KG1 (cell line): ENCODE measurements around the gene MAML3.

Source experiments
- DNase-seq: peaks from one replicate; lab custom pipeline; 2025; lab: John Stamatoyannopoulos, UW

Gene MAML3

DNA sequence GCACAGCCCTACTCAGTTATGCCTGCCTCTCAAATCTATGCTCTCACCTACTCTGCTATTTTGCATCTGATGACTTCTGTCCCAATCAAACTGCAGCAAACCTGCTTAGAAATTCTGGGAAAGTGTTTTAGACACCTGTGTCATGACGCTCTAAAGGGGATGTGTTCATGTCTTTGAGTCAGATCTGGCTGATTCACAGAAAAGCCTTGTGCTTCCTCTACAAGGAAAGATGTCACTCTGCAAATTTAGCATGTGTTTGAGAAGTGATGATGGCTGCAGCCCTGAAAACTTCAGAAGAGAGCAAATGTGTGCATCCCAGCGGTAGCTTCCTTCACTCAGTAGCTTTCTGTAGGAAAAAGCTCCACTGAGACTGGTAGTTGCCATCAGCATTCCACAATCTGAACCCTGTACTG lies 253.0 kb downstream of the MAML3 start:
- no peak for DNase-seq

DNA sequence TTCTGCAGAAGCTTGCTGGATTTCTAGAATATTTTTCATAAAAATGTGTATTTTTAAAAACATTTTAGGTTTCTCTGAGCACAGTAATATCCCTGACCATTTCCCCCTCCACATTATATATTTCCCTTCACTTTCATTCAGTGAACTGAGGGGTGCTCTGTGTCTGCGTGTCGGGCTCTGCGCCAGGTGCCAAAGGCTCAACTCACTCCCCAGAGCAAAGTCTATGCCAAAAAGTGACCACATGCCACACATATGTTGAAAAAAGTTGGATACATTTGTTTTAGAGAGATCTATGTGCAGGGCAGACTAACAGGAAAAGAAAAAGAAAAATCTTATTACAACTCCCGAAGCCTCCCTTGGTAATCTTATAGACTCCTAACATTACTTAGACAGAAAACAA lies 254.6 kb downstream of the MAML3 start:
- no peak for DNase-seq

DNA sequence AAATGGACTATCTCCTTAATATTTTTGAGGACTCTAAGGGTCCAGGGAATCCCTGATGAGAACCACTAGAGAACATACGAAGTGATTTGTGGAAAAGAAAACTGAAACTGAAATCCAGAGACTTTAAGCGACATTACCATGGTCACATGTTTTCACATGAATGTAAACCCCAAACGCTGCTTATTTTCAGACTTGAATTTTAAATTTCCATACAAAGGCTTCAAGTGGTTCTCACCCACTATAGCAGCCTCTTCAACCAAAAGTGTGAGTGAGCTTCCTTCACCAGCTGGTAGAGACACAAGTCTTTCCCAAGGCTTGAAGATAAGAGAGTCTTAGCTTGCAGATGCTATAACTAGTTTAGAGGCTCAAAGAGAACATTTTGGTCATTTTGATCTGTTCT lies 255.7 kb downstream of the MAML3 start:
- no peak for DNase-seq

DNA sequence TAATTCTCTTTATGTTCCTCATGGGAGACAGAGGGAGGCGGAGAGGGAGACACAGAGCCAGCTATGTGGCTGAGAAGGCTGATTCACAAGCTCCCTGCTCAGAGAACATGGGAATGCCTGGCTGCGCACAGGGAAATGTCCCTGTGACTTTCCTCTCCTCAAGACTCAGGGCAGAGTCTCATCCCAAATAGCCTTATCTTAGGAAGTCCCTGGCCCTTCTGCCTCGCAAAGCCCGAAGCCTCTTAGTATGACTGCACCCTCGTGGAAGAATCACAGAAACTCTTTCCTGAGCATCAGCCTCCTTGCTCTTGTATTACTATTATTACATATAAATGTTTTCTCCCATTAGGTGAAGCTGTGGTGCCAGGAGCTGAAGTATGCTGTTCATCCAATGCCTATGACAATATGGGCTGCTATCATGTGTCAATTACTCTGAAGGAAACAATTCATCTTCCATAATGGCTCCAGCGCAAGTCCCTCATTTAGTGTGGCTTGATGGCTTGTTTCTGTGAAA lies 257.8 kb downstream of the MAML3 start:
- DNase-seq, result no peak

DNA sequence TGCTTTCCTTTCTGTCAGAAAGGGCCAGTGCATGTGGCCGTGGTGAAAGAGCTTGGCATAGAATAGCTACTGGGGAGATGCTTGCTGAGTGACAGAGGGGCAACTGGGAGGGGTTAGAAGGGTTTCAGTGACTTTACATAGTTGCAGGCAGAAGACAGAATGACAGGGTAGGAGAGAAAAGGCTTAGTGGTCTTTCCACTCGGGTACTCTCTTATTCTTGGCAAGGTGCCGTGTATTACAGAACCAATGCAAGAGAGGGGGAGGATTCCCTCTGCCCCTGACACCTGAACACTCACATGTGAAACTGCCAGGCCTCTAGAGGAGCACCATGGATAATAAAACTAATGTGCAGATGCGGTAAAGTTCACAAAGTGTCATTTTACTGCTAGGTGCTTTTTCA lies 260.2 kb downstream of the MAML3 start:
- DNase-seq, result no peak

DNA sequence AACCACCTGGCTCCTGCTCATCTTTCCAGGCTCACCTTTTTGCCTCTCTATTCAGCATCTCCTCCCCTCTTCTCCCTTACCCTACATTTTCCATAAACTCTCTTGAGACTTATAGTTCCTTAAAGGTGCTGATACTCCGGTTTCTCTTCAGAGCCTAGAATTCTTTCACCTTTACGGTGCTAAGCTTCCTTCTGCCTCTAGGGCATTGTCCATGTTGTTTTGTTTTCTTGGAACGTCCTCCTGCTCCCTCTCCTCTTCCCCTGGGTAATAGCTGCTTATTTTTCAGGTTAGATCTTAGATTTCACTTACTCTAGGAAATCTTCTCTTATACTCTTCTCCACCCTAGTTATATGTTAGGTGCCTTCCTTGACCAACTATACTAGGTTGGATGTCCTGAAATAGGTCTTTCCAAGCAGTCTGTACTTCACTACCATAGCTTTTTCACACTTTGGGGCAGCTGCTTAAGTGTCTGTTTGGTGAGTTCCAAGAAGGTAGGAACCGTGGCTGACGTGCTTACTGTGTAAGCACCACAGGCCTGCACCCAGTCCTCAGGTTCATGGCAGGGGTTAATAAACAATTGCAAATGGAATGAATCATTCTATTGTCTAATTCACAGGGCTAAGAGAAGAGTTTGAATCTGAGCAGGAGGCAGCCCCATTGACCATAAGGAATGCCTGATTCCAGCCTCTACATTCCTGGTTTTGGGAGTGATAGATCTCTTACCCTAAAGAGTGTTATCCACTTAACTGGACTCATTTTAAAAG lies 260.8 kb downstream of the MAML3 start:
- no peak for DNase-seq

DNA sequence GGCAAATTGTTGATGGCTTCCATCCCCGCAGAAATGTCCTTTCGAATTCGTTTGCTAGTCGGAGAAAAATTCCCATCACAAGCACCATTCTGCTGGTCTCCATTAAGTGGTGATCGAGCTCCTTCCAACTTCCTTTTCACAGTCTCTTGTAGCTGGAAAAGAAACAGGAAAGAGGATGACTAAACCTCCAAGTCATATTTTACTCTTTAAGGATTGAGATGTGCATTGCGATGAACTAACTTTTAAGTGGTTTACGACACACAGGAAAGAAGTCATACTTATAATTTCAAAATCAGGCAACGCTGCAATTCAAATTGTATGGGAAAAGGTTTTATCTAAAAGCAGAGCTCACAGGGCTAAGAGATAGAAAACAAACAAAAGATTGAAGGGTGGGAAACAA lies 263.2 kb downstream of the MAML3 start:
- no peak for DNase-seq

DNA sequence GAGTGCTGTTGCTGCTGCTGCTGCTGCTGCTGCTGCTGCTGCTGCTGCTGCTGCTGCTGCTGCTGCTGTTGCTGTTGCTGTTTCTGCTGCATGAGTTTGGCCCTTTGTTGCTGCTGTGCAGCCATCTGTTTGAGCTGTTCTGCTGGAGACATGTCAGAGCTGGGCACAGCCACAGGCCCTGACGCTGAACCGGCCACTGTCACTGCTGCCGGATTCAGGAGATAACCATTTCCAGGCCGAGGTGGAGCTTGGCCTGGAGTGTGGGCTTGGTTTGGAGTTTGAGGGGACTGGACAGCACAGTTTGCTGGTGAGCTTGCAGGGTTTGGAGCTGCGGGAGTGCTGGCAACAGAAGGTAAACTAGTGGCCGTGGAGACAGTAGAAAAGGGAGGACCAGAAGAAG lies 264.1 kb downstream of the MAML3 start:
- DNase-seq, result no peak

DNA sequence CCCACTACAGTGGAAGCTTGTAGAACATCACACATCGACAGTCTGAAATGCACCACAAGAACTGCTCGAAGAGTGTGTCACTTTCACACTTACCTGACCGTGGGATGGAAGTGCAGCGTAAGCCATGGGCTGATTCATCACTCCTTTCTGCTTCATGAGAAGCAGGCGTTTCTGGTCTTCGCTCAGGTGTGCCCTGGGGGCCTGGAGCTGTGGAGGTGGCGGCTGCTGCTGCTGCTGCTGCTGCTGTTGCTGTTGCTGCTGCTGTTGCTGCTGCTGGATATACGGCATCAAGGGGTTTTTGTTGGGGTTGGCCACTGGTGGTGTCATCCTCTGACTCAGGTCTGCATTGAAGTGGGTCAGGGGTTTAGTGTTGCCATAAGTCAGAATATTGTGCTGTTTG lies 264.7 kb downstream of the MAML3 start:
- no peak for DNase-seq

DNA sequence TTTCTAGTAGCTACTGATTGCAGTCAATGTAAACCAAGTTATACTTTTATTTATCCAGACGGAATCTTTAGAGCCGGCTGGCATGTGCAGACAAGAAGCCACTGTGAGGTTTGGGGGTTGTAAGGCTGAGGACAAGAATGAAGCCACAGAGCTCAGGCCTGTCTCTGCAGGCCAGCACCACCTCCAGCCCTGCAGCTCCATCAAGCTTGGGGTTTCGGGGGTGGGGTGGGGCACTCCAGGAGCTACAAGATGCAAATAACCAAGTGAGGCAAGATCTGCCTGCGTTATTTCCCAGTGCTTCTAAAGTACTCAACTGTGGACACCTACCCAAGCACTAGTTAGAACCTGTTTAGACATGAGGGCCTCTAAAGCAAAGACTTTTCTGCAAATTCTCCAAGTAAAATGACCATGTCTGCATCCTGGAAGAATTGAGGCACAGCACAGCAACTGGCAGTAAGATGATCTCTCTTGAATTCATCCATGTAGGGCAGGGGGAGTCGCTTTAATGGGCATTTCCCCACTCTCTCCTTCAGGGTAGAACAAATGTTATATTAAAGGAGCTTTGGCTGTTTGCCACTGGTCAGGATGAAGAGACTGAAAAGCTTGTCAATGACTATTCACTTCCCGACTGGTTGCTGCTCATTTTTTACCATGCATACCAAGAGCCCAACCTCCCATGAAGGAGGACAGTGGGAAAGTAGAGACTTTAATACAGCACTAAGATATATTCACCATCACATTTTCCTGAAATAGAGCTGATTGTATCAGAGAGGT lies 265.8 kb downstream of the MAML3 start:
- no peak for DNase-seq

DNA sequence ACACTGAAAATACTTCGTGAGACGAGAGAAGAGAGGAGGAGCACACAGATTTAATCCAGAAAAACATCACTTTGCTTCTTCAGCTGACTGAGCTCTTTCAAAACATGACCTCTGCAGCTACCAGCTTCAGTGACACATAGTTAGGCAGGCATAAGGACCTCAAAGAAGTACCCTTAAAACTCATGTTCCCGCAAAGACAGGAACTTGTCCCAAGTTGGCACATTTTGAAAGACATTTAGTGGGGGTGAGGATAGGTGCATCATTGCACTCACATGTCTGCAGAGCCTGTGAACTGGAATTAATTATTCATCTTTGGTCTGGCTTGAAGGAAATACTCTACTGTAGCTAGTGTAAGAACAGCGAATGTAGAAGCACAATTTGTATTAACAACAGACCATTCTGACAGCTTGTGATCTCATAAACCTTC lies 266.6 kb downstream of the MAML3 start:
- DNase-seq, result no peak

DNA sequence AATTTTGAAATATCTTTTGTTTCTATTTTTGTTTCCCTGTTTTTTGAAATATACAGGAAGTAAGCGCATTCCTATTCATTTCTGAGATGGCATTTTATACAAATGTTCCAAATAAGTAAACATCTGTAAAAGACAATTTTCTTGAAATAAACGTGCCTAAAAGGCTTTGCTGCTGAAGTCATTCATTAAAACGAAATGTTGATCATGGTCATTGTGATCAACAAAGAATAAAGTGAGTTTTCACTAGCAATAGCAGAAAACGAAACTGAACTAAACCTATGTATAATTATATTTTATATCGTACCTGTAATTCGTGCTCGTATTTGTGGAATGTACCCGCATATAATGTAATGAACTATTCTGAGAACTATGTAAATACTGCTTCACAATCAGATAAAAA lies 267.2 kb downstream of the MAML3 start:
- DNase-seq, result no peak

DNA sequence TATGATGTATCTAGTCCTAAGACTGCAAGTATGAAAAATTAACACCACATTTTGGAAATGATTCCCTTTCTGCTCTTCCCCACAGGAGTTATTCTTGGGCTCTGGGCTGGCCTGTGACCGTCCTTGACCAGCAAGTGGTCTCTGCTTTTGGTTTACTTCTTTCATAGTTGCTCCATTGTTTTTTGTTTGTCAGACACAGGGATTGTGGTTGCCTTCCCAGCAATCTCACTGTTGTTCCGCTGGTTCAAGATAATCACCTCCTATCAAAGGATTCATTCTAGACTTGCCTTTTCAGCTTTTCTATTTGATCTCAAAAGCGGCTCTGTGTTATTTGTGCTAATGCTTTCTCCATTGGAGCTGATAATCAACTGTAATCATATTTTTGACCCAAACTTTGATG lies 269.5 kb downstream of the MAML3 start:
- DNase-seq, result no peak

DNA sequence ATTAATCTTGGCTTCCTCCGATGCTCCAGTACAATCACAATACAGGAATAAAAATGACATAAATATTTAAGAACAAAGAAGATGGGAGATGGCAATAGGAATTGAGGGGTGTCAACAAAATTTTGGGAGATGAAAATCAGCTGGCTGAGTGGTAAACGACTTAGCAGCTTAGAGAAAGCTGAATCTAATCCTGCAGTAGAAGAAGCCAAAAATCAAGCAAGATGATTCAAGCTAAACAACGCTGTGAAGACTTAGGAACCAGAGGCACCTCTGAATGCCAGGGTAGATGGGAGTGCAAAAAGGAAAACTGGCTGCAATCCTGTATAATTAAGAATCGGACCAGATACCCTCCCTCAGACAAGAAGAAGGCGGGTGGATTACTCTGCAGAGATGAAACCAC lies 273.1 kb downstream of the MAML3 start:
- no peak for DNase-seq

DNA sequence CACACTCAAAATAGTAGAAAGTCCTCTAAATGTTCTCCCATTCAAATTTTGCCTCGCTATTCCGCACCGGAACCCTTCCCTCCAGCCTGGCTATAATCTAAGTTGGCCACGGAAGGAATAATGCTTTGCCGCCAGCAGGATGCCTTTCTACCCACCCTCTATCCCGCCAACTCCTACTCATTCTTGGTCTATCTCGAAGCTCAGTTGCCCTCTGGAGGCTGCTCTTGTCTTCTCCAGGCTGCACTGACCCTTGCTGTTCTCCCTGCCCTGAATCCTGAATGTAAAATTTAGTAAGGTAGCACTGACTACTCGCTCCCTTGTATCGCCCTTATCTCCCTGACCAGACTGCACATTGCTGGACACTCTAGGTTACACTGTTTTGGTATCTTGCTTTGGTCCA lies 275.9 kb downstream of the MAML3 start:
- no peak for DNase-seq

DNA sequence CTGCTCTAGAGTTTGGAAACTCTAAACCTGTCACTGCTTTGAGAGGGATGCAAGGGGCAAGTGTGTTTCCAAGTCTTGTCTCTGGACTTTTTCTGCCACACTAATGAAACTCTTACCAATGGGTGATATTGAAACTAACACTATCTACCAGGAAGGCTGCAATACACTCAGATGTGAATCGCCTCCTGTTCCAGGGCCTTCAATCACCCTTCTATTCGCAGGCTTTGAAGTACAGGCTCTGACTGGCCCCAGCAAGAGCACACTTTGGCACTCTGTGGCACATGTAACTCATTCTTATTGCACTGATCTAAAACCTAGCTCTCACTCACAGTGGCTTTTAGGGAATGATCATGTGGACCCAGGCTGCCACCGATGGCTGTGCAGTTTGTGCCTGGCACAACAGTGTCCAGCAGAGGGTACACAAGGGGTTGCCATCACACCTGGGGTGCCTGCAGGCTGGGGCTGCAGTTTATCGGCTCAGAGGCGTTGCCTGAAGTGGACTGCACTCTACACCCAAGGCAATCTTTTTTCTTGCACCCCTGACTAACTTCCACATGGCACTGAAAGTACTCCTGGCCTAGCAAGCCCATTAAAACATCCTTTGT lies 277.5 kb downstream of the MAML3 start:
- no peak for DNase-seq

DNA sequence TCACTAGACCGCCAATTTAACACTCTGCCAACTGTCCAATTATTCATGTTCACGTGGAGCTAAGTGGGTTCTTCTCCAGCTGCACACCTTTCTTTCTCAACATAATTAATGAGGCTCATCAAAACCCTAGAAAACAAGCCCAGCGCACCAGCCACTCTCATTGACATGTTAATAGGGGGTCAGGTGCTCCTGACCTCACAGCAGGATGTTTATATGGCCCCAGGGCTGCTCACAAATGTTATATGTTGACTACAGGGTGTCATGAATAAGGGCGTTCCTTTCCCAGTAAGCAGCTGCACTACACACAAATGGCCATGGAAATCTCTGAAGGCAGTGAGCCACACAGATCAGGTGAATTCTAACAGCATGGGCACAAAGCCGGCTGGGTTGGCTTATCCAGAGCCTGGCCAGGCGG lies 278.6 kb downstream of the MAML3 start:
- no peak for DNase-seq

DNA sequence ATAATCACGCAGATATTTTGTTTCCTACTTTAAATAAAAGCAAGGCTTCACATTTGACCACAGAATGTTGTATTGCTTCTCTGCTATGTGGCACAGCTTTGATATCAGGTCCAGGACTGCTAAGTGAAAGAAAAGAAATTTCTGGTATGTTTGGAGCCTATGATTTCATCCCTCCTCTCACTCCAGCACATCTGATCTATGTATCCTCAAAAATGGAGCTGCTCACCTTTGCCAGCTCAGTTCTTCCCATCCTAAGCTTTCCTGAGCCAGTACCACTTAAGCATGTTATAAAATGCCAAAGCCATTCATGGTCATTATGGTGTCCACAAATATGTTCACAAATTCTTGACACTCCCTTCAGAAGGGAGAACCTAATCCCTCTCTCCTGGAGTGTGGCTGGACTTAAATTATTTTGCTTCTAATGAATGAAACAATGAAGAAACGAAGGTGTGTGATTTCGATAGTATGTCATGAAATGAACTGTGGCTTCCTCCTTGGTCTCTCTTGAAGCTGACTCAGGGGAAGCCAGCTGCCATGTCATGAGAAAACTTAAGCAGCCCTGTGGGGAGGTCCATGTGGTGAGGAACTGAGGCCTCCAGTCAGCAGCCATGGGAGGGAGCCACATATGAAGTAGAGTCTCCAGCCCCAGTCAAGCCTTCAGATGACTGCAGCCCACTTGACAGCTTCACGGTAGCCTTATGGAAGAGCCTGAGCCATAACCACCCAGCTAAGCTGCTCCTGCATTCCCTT lies 280.7 kb downstream of the MAML3 start:
- no peak for DNase-seq

DNA sequence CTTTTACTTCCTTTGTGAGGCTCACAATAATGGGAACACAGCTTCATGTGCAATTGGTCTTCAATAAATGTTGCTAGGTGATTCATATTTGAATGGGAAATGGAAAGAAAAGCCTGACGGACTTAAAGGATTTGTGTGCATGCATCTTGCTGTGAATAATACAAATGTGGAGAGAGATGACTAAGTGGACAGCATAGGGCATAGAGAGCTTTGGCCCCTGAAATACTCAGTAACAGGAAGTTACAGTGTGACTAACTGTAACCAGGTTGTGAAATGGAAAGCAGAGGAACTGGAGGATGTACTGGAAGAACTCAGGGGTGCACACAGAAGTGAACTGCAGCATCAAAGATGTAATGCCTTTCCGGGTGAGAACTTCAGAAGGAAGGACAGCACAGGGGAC lies 281.7 kb downstream of the MAML3 start:
- DNase-seq, result peak; percentile 25

DNA sequence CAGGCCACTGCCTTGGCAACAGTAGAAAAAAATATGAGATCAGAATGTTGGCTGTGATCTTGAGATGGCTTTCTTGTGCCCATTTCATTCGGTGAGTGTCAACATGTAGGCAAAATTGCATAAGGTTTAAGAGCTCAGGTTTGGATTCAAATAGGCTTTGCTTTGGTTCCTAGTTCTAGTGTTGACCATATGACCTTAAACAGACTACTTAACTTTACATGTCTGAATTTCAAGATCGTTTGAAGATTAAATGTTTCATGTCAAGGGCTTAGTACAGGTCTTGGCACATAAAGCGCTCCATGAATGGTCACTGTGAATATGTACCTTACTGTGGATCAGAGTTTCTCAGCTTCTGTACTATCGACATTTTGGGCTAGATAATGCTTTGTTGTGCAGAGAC lies 284.2 kb downstream of the MAML3 start:
- no peak for DNase-seq

DNA sequence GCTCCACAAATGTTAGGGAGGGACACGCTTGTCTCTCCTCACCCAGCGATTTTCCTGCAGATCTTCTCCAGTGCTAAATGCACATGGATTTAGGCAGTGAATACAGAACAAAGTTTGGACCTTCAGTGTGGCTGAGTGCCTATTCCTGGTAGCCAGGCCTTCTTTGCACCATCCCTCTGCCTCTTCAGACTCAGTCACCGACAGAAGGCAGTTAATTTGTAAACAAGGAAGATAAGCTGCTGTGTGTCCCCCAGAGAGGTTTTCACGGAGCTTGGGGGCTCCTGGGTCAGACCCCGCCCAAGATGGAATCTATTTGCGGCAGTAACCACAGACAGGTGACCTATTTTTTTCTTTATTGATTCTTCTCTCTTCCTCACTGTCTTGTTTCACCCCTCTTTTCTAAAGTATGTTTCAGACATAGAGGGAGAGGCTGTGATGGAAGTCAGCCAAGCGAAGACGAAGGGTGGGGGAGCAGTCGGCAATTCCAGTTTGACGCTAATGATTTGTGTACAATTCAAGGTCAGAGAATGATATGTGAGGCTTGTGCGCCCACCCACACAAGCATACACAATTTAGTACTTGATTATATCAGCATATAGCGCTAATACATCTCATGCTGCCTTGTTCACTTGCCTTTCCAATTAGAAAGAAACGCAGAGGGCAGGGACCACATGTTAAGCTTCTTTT lies 287.6 kb downstream of the MAML3 start:
- no peak for DNase-seq

DNA sequence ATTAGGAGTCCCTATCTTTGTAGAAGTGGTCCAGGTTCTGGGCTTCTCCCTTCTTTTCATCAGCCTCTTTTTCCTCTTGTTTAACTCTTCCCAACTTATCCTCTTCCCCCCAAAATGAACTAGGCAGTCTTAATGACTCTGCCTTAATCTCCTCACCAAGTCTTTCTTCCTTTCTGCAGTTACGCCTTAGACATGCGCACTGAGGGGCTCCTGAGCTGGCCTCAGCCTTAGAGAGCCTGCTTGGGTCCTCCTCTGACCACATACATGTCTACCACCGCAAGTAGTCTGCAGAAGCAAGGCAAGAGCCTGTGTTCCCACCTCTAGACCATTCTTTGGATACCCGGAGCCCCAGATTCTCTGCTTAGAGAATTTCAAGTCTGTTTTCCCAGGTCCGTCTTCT lies 288.4 kb downstream of the MAML3 start:
- no peak for DNase-seq
